GM21717 (cell line): ENCODE results near the gene B4GALT6.
A peak's percentile ranks its signal among the peaks of the same experiment; 100 is the strongest.

Experiments used
- ATAC-seq: cut with Tn5 transposase; IDR thresholded peaks from one replicate; pipeline ENCODE4 v1.9.1; 2021; ENCODE audit warnings: mild to moderate bottlenecking, moderate library complexity; ENCODE audit not compliant: unreplicated experiment

Gene B4GALT6

GRCh38 chr18:31636387-31636786 is 48.0 kb downstream of the B4GALT6 start:
- ATAC-seq = no peak

- ATAC-seq = peak; percentile 97
Measured at GRCh38 chr18:31634331-31634713, 50.1 kb downstream of the B4GALT6 start.

- peak; percentile 7 for ATAC-seq
Measured at GRCh38 chr18:31633392-31634330, 50.7 kb downstream of the B4GALT6 start.

GRCh38 chr18:31632356-31632755 is 52.0 kb downstream of the B4GALT6 start:
- no peak for ATAC-seq

GRCh38 chr18:31631526-31631925 is 52.9 kb downstream of the B4GALT6 start:
- ATAC-seq = no peak

GRCh38 chr18:31630549-31630948 is 53.8 kb downstream of the B4GALT6 start:
- ATAC-seq = no peak

GRCh38 chr18:31626409-31626808 is 58.0 kb downstream of the B4GALT6 start:
- no peak for ATAC-seq

- no peak for ATAC-seq
Measured at GRCh38 chr18:31624892-31625640, 59.3 kb downstream of the B4GALT6 start.

- ATAC-seq = no peak
Measured at GRCh38 chr18:31619291-31619690, 65.1 kb downstream of the B4GALT6 start.

GRCh38 chr18:31618801-31619200 is 65.6 kb downstream of the B4GALT6 start:
- ATAC-seq = no peak

- no peak for ATAC-seq
Measured at GRCh38 chr18:31617031-31617717, 67.2 kb downstream of the B4GALT6 start.

- no peak for ATAC-seq
Measured at GRCh38 chr18:31616586-31616985, 67.8 kb downstream of the B4GALT6 start.

- no peak for ATAC-seq
Measured at GRCh38 chr18:31614044-31614443, 70.3 kb downstream of the B4GALT6 start.

- no peak for ATAC-seq
Measured at GRCh38 chr18:31612124-31612523, 72.3 kb downstream of the B4GALT6 start.

GRCh38 chr18:31611511-31611910 is 72.9 kb downstream of the B4GALT6 start:
- ATAC-seq = no peak

- ATAC-seq = no peak
Measured at GRCh38 chr18:31610286-31611205, 73.8 kb downstream of the B4GALT6 start.

GRCh38 chr18:31609886-31610285 is 74.5 kb downstream of the B4GALT6 start:
- ATAC-seq = no peak

GRCh38 chr18:31607384-31607783 is 77.0 kb downstream of the B4GALT6 start:
- no peak for ATAC-seq

- ATAC-seq = no peak
Measured at GRCh38 chr18:31606265-31606664, 78.1 kb downstream of the B4GALT6 start.

- ATAC-seq = no peak
Measured at GRCh38 chr18:31603315-31603714, 81.1 kb downstream of the B4GALT6 start.
